HL-60 (cell line): Measurements from ENCODE around the gene SCYGR4.

Experiments used
- DNase-seq, 2 experiments: peaks; one replicate each; pipeline ENCODE4 v3.0.0-alpha.2; 2010 to 2020; ENCODE audit warnings: low read depth in 1 of 2, low spot score in 1 of 2
- H3K27ac ChIP-seq: fragments of 250-450 bp; sonication (Bioruptor Pico); replicated peaks from 2 replicates; pipeline ENCODE4 v1.5.1; 2020; ENCODE audit warnings: mild to moderate bottlenecking, moderate library complexity
- H3K27me3 ChIP-seq: fragments of 250-450 bp; sonication (Bioruptor Pico); 2 replicates; pipeline ENCODE4 v1.5.1; 2021; ENCODE audit warnings: mild to moderate bottlenecking, moderate library complexity; ENCODE audit not compliant: insufficient read depth, poor library complexity, severe bottlenecking
- H3K4me3 ChIP-seq: replicated peaks from 2 replicates; pipeline ENCODE4 v1.5.1; 2011; ENCODE audit warnings: mild to moderate bottlenecking, control low read depth, low read length; ENCODE audit not compliant: insufficient read depth
- CTCF ChIP-seq: IDR thresholded peaks from one replicate; pipeline ENCODE4 v1.5.1; 2011; ENCODE audit warnings: low read length, control low read depth, inconsistent platforms; ENCODE audit not compliant: insufficient read depth
- GABPA ChIP-seq: IDR thresholded peaks from 2 replicates; pipeline ENCODE4 v1.6.1; 2012; ENCODE audit warnings: low read depth
- POLR2AphosphoS5 ChIP-seq: IDR thresholded peaks from 2 replicates; pipeline ENCODE4 v1.6.1; 2012; ENCODE audit warnings: low read depth
- REST ChIP-seq: IDR thresholded peaks from 2 replicates; pipeline ENCODE4 v1.6.1; 2012; ENCODE audit warnings: low read depth; ENCODE audit not compliant: insufficient replicate concordance
- SPI1 ChIP-seq: IDR thresholded peaks from 2 replicates; pipeline ENCODE4 v1.6.1; 2012; ENCODE audit warnings: low read depth, mild to moderate bottlenecking, borderline replicate concordance

Gene SCYGR4

GRCh38 chr2:227613272-227613660 is 4.0 kb upstream of the SCYGR4 start:
- TF ChIP-seq SPI1, result no peak
- no peak for TF ChIP-seq CTCF
- TF ChIP-seq POLR2AphosphoS5, result no peak
- TF ChIP-seq GABPA, result no peak
- TF ChIP-seq REST, result no peak
- H3K4me3 ChIP-seq, result no peak overlapping the region
- DNase-seq, result no peak
- no peak overlapping the region for H3K27ac ChIP-seq
- peaks cover 14% of the 10 kb centered on the region for H3K27me3 ChIP-seq

DNA sequence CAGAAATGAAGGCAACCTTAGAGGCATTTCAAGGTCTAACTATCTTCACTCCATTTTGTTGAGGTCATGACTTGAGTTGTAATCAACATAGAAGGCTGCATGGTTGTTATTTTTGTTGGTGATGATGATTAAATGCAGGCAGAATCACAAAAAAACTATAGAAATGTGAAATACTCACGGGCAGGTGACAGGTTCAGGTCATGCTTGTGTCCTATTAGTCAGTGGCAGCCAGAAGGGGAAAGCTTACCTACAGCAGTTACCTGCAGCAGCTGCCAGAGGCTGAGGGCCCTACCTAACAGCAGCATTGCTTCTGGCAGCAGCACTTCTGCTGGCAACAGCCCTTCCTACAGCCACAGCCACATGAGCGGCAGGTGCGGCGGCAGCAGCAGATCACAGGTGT is 3.1 kb upstream of the SCYGR4 start:
- H3K27ac ChIP-seq, result no peak overlapping the region
- TF ChIP-seq GABPA (no peak), REST (no peak), CTCF (no peak), SPI1 (no peak), POLR2AphosphoS5 (no peak)
- DNase-seq, result no peak
- H3K27me3 ChIP-seq, result peaks cover 10% of the 10 kb centered on the region
- no peak overlapping the region for H3K4me3 ChIP-seq

- no peak for DNase-seq
Measured at GRCh38 chr2:227614740-227615139, 2.6 kb upstream of the SCYGR4 start, which contains the start of gene SCYGR3. SCYGR3 (minus strand) TSS chr2:227614840; CDS start chr2:227614840, 0 bp downstream.

More at GRCh38 chr2:227614740-227615139, 2.6 kb upstream of the SCYGR4 start, which contains the start of gene SCYGR3:
- no peak within 1 kb of the TSS for H3K27ac ChIP-seq
- peaks cover 9% of the 10 kb centered on the region for H3K27me3 ChIP-seq
- TF ChIP-seq CTCF (no peak), REST (no peak)
- no peak within 1 kb of the TSS for H3K4me3 ChIP-seq
